H9 (cell line): ENCODE data around the gene COMT. TPM values are rescaled to one million over a fixed set of nuclear protein-coding genes. Genes with fewer than 3 reads are reported as not detected.

Source experiments
- DNase-seq: peaks from one replicate; pipeline ENCODE4 v3.0.0-alpha.2; 2017
- H2AFZ ChIP-seq: one replicate; pipeline ENCODE4 v1.6.1; 2013; ENCODE audit warnings: mild to moderate bottlenecking, low read length, control low read depth, moderate library complexity
- H2AK5ac ChIP-seq: 2 replicates; pipeline ENCODE4 v1.6.1; 2013; ENCODE audit warnings: low read length, control low read depth, mixed read lengths; ENCODE audit not compliant: insufficient read length
- H2BK120ac ChIP-seq: one replicate; pipeline ENCODE4 v1.6.1; 2013; ENCODE audit warnings: low read depth, mild to moderate bottlenecking, low read length, control low read depth, inconsistent platforms; ENCODE audit not compliant: poor library complexity, severe bottlenecking
- H2BK12ac ChIP-seq: 2 replicates; pipeline ENCODE4 v1.6.1; 2013; ENCODE audit warnings: low read length, control low read depth, mixed read lengths, low read depth; ENCODE audit not compliant: insufficient read length
- H2BK15ac ChIP-seq: 2 replicates; pipeline ENCODE4 v1.6.1; 2013; ENCODE audit warnings: low read depth, low read length, control low read depth
- H2BK20ac ChIP-seq: one replicate; pipeline ENCODE4 v1.6.1; 2013; ENCODE audit warnings: low read depth, mild to moderate bottlenecking, low read length, control low read depth, inconsistent platforms; ENCODE audit not compliant: poor library complexity, severe bottlenecking
- H2BK5ac ChIP-seq: 2 replicates; pipeline ENCODE4 v1.6.1; 2013; ENCODE audit warnings: low read length, control low read depth, mixed read lengths; ENCODE audit not compliant: insufficient read length
- H3K14ac ChIP-seq: 2 replicates; pipeline ENCODE4 v1.6.1; 2013; ENCODE audit warnings: low read length, control low read depth; ENCODE audit not compliant: insufficient read depth
- H3K18ac ChIP-seq: 2 replicates; pipeline ENCODE4 v1.6.1; 2013; ENCODE audit warnings: low read depth, mild to moderate bottlenecking, mixed read lengths, low read length, control low read depth; ENCODE audit not compliant: insufficient read length
- H3K23ac ChIP-seq: 2 replicates; pipeline ENCODE4 v1.6.1; 2013; ENCODE audit warnings: low read length, control low read depth, mixed read lengths, low read depth; ENCODE audit not compliant: insufficient read length
- H3K23me2 ChIP-seq: 2 replicates; pipeline ENCODE4 v1.6.1; 2013; ENCODE audit warnings: low read depth, mild to moderate bottlenecking, mixed read lengths, low read length, control low read depth; ENCODE audit not compliant: insufficient read length, poor library complexity, severe bottlenecking
- H3K27ac ChIP-seq: 2 replicates; pipeline ENCODE4 v1.5.1; 2013; ENCODE audit warnings: low read length, control low read depth, mixed read lengths, low read depth; ENCODE audit not compliant: insufficient read length
- H3K27me3 ChIP-seq: 2 replicates; pipeline ENCODE4 v1.6.1; 2013; ENCODE audit warnings: low read length, control low read depth, inconsistent platforms; ENCODE audit not compliant: insufficient read depth
- H3K4ac ChIP-seq: 2 replicates; pipeline ENCODE4 v1.6.1; 2013; ENCODE audit warnings: low read depth, mild to moderate bottlenecking, control low read depth, inconsistent platforms, low read length, moderate library complexity
- H3K4me1 ChIP-seq: 2 replicates; pipeline ENCODE4 v1.6.1; 2013; ENCODE audit warnings: low read length, control low read depth, inconsistent platforms; ENCODE audit not compliant: insufficient read depth
- H3K4me2 ChIP-seq: 2 replicates; pipeline ENCODE4 v1.6.1; 2013; ENCODE audit warnings: low read length, control low read depth, mixed read lengths; ENCODE audit not compliant: insufficient read length, insufficient read depth
- H3K56ac ChIP-seq: 2 replicates; pipeline ENCODE4 v1.6.1; 2013; ENCODE audit warnings: low read depth, mild to moderate bottlenecking, mixed read lengths, low read length, control low read depth; ENCODE audit not compliant: insufficient read length
- H3K79me1 ChIP-seq: 2 replicates; pipeline ENCODE4 v1.6.1; 2013; ENCODE audit warnings: low read depth, mild to moderate bottlenecking, moderate library complexity, low read length, control low read depth, inconsistent platforms; ENCODE audit not compliant: insufficient read depth, poor library complexity, severe bottlenecking
- H3K79me2 ChIP-seq: 2 replicates; pipeline ENCODE4 v1.6.1; 2013; ENCODE audit warnings: low read length, control low read depth, inconsistent platforms; ENCODE audit not compliant: insufficient read depth
- H3K9ac ChIP-seq: 2 replicates; pipeline ENCODE4 v1.6.1; 2013; ENCODE audit warnings: low read length, control low read depth, mixed read lengths; ENCODE audit not compliant: insufficient read length; ENCODE audit errors: extremely low read depth
- H3K9me3 ChIP-seq: one replicate; pipeline ENCODE4 v1.6.1; 2013; ENCODE audit warnings: low read depth, low read length, inconsistent platforms; ENCODE audit not compliant: control insufficient read depth
- H3T11ph ChIP-seq: one replicate; pipeline ENCODE4 v1.6.1; 2013; ENCODE audit warnings: mild to moderate bottlenecking, low read length, control low read depth, inconsistent platforms
- H4K20me1 ChIP-seq: one replicate; pipeline ENCODE4 v1.6.1; 2013; ENCODE audit not compliant: control insufficient read depth, insufficient read length, insufficient read depth
- H4K5ac ChIP-seq: 2 replicates; pipeline ENCODE4 v1.6.1; 2013; ENCODE audit warnings: low read depth, mild to moderate bottlenecking, mixed read lengths, low read length, control low read depth; ENCODE audit not compliant: insufficient read length
- H4K8ac ChIP-seq: replicated peaks from 2 replicates; pipeline ENCODE4 v1.6.1; 2013; ENCODE audit warnings: low read length, control low read depth, mixed read lengths, low read depth; ENCODE audit not compliant: insufficient read length
- H4K91ac ChIP-seq: 2 replicates; pipeline ENCODE4 v1.6.1; 2013; ENCODE audit warnings: low read depth, mild to moderate bottlenecking, moderate library complexity, mixed read lengths, low read length, control low read depth; ENCODE audit not compliant: insufficient read length
- H3K27ac Mint-ChIP-seq, 3 experiments: 2 replicates in 2 of 3; 3 replicates in 1 of 3; pipeline ENCODE4 v1.8.0; 2020 to 2021; ENCODE audit warnings: mixed read lengths in 3 of 3, mild to moderate bottlenecking in 1 of 3, moderate library complexity in 1 of 3
- H3K27me3 Mint-ChIP-seq: 2 replicates; pipeline ENCODE4 v1.8.0; 2021; ENCODE audit warnings: low read depth, mild to moderate bottlenecking, moderate library complexity, mixed read lengths
- H3K36me3 Mint-ChIP-seq, 3 experiments: 2 replicates in 2 of 3; 3 replicates in 1 of 3; pipeline ENCODE4 v1.8.0; 2020 to 2021; ENCODE audit warnings: low read depth in 3 of 3, mixed read lengths in 3 of 3; ENCODE audit not compliant: insufficient read depth in 1 of 3
- H3K4me1 Mint-ChIP-seq, 2 experiments: 2 replicates each; pipeline ENCODE4 v1.8.0; 2020; ENCODE audit warnings: mixed read lengths in 2 of 2
- H3K4me3 Mint-ChIP-seq, 2 experiments: 2 replicates in 1 of 2; 3 replicates in 1 of 2; pipeline ENCODE4 v1.8.0; 2020 to 2021; ENCODE audit warnings: mild to moderate bottlenecking in 2 of 2, mixed read lengths in 2 of 2, moderate library complexity in 1 of 2
- H3K9me3 Mint-ChIP-seq, 2 experiments: 2 replicates in 1 of 2; 3 replicates in 1 of 2; pipeline ENCODE4 v1.8.0; 2020; ENCODE audit warnings: mild to moderate bottlenecking in 2 of 2, mixed read lengths in 2 of 2, moderate library complexity in 1 of 2
- WGBS: extraction: QIAGEN DNeasy Blood & Tissue Kit; methylation state at CpG from one replicate; pipeline ENCODE4 v1.1.7; 2013; ENCODE audit warnings: missing lambda C conversion rate, low lambda C conversion rate, mixed read lengths; ENCODE audit not compliant: insufficient read length; ENCODE audit errors: extremely low coverage; 5-methylcytosine and 5-hydroxymethylcytosine counted together
- total RNA-seq: library from RNA; stranded (reverse); gene quantifications from 2 replicates; pipeline ENCODE4 v1.2.1, GENCODE V29; 2021
- TF ChIP-seq, protein P1 (sequence below): fragments of 200-600 bp; sonication (generic); conservative IDR thresholded peaks from 3 replicates; pipeline ENCODE4 v1.8.0; 2021; ENCODE audit warnings: antibody characterized with exemption, mild to moderate bottlenecking

COMT gene
- total RNA-seq, 1 experiment from 2014 or later, result 42.2 TPM

DNA sequence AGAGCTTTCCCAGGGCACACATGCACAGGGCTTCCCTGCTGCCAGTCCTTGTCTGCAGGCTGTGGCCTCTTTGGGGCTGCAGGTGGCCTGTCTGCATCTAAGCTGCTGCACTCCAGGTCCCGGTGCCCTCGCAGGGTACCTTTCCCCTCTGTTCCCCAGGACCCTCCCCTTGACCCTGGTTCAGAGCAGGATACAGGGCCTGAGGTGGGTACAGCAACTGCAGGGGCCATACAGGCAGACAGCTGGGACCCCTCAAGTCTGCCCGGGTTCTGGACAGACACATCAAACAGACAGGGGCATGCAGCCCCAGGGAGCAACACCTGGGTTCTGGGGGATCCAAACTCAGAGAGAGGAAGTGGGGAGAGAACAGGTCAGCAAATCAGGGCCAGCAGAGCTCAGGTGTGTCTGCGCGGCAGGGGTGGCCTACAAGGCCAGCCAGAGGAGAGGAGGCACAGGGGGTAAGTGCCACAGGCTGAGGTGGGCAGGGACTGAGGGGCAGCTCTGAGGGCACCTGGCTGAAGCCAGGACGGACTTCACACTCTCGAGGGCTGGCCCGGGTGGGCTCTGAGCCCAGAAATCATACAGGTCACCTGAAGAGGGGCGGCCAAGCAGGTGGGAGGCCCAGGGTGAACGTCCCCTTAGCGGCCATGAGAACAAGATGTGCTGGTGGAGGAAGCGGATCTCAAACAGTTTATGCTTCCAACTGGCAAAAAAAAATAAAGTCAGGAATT is 29.9 kb upstream of the COMT start:
- H3T11ph ChIP-seq, result no peak overlapping the region
- no peak overlapping the region for H3K14ac ChIP-seq
- H3K27me3 Mint-ChIP-seq, result no peaks in the 10 kb centered on the region
- H2BK5ac ChIP-seq, result no peak overlapping the region
- WGBS, result no CpG with 5 or more reads among the region's 12 CpGs
- no peaks in the 10 kb centered on the region for H3K27me3 ChIP-seq
- no peak for DNase-seq
- H3K4me3 Mint-ChIP-seq, result no peak overlapping the region
- no peaks in the 10 kb centered on the region for H3K4me1 ChIP-seq
- H3K56ac ChIP-seq, result no peak overlapping the region
- no peak overlapping the region for H2AK5ac ChIP-seq
- no peak overlapping the region for H2BK15ac ChIP-seq
- no peak overlapping the region for H2AFZ ChIP-seq
- TF ChIP-seq, protein P1, sequence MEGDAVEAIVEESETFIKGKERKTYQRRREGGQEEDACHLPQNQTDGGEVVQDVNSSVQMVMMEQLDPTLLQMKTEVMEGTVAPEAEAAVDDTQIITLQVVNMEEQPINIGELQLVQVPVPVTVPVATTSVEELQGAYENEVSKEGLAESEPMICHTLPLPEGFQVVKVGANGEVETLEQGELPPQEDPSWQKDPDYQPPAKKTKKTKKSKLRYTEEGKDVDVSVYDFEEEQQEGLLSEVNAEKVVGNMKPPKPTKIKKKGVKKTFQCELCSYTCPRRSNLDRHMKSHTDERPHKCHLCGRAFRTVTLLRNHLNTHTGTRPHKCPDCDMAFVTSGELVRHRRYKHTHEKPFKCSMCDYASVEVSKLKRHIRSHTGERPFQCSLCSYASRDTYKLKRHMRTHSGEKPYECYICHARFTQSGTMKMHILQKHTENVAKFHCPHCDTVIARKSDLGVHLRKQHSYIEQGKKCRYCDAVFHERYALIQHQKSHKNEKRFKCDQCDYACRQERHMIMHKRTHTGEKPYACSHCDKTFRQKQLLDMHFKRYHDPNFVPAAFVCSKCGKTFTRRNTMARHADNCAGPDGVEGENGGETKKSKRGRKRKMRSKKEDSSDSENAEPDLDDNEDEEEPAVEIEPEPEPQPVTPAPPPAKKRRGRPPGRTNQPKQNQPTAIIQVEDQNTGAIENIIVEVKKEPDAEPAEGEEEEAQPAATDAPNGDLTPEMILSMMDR, result no peak
- no peak overlapping the region for H3K4me2 ChIP-seq
- H3K27ac Mint-ChIP-seq, result no peak overlapping the region; a peak in 1 of 7 replicates
- no peak overlapping the region for H3K18ac ChIP-seq
- no peak overlapping the region for H2BK20ac ChIP-seq
- no peaks in the 10 kb centered on the region for H4K20me1 ChIP-seq
- H3K36me3 Mint-ChIP-seq, result peaks cover 0 to 27% (median 21%) of the 10 kb centered on the region in 3 experiments; a peak in 5 of 7 replicates
- H3K79me1 ChIP-seq, result no peaks in the 10 kb centered on the region
- no peak overlapping the region for H3K9ac ChIP-seq
- H4K91ac ChIP-seq, result no peak overlapping the region
- no peaks in the 10 kb centered on the region for H3K23me2 ChIP-seq
- H3K9me3 ChIP-seq, result peaks cover 5% of the 10 kb centered on the region
- no peak overlapping the region for H4K5ac ChIP-seq
- H2BK12ac ChIP-seq, result no peak overlapping the region
- H4K8ac ChIP-seq, result no peak overlapping the region
- H2BK120ac ChIP-seq, result no peak overlapping the region
- H3K4ac ChIP-seq, result no peak overlapping the region
- peaks cover 0 to 4% of the 10 kb centered on the region in 2 experiments; a peak in 2 of 5 replicates for H3K9me3 Mint-ChIP-seq
- H3K79me2 ChIP-seq, result no peaks in the 10 kb centered on the region
- H3K23ac ChIP-seq, result no peak overlapping the region
- no peak overlapping the region for H3K27ac ChIP-seq
- peaks cover 0 to 3% of the 10 kb centered on the region in 2 experiments; a peak in 2 of 4 replicates for H3K4me1 Mint-ChIP-seq
